Lung (tissue), 12 donors: ENCODE measurements around the gene ETNK2. TPM values are rescaled to one million over a fixed set of nuclear protein-coding genes. Genes with fewer than 3 reads are reported as not detected.
A peak's percentile ranks its signal among the peaks of the same experiment; 100 is the strongest.

Source experiments
- ATAC-seq: fragments of 200-7000 bp; cut with Tn5 transposase; one replicate; pipeline ENCODE4 v1.9.1; 2020; ENCODE audit warnings: moderate number of reproducible peaks; ENCODE audit not compliant: insufficient read depth, low FRiP score
- DNase-seq, 3 donors: peaks; one replicate each; pipeline ENCODE4 v3.0.0-alpha.2; 2013 to 2017
- H3K27ac ChIP-seq, 2 donors: one replicate each; pipeline ENCODE4 v1.5.1; 2013; ENCODE audit warnings: mild to moderate bottlenecking in 2 of 2, moderate library complexity in 2 of 2, control low read depth in 1 of 2, inconsistent platforms in 1 of 2, low read depth in 1 of 2, low read length in 1 of 2
- H3K27me3 ChIP-seq, 3 donors: one replicate each; pipeline ENCODE4 v1.5.1; 2013; ENCODE audit warnings: low read length in 2 of 3; ENCODE audit not compliant: control insufficient read depth in 3 of 3, insufficient read depth in 3 of 3
- H3K36me3 ChIP-seq, 4 donors: one replicate each; pipeline ENCODE4 v1.5.1; 2013; ENCODE audit warnings: low read length in 4 of 4, mild to moderate bottlenecking in 1 of 4, moderate library complexity in 1 of 4; ENCODE audit not compliant: control insufficient read depth in 4 of 4, insufficient read depth in 4 of 4
- H3K4me1 ChIP-seq, 5 donors: one replicate each; pipeline ENCODE4 v1.5.1; 2013; ENCODE audit warnings: low read length in 5 of 5, mild to moderate bottlenecking in 2 of 5, moderate library complexity in 1 of 5; ENCODE audit not compliant: control insufficient read depth in 5 of 5, insufficient read depth in 5 of 5
- H3K4me3 ChIP-seq: one replicate; pipeline ENCODE4 v1.5.1; 2013; ENCODE audit warnings: mild to moderate bottlenecking, control low read depth, moderate library complexity
- H3K9ac ChIP-seq, 2 donors: one replicate each; pipeline ENCODE4 v1.5.1; 2013; ENCODE audit warnings: low read length in 2 of 2, control low read depth in 1 of 2; ENCODE audit not compliant: insufficient read depth in 1 of 2
- H3K9me3 ChIP-seq, 4 donors: one replicate each; pipeline ENCODE4 v1.5.1; 2013; ENCODE audit warnings: low read length in 3 of 4, mild to moderate bottlenecking in 1 of 4, moderate library complexity in 1 of 4; ENCODE audit not compliant: control insufficient read depth in 4 of 4, insufficient read depth in 3 of 4
- WGBS, 2 donors: extraction: QIAGEN DNeasy Blood & Tissue Kit; methylation state at CpG; one replicate each; pipeline ENCODE4 v1.1.7; 2013; 5-methylcytosine and 5-hydroxymethylcytosine counted together
- polyA plus RNA-seq, 2 donors: library from polyadenylated mRNA; stranded (reverse); fragments of 200-250 nt; gene quantifications; one replicate each; pipeline ENCODE4 v1.2.1, GENCODE V29; 2013
- total RNA-seq, 2 donors: library from RNA; depleted of rRNA in 1 of 2; stranded (reverse); fragments of >200 nt in 1 of 2; gene quantifications; one replicate each; pipeline ENCODE4 v1.2.1, GENCODE V29; 2014 to 2021
- TF ChIP-seq, protein P1 (sequence below): IDR thresholded peaks from 2 replicates; pipeline ENCODE4 v1.5.1; 2012; ENCODE audit warnings: mild to moderate bottlenecking; ENCODE audit errors: control extremely low read depth, extremely low read depth
- donor health status: control.
- donor health status: control.
- donor health status: Bipolar disorder and iron deficiency.
- donor health status: healthy.
- donor health status: DM: yes; HTN: yes; CAD: no.

Gene ETNK2
- total and polyA plus RNA-seq, 4 donors = 2.2 to 5.8 (median 3.9) TPM

DNA sequence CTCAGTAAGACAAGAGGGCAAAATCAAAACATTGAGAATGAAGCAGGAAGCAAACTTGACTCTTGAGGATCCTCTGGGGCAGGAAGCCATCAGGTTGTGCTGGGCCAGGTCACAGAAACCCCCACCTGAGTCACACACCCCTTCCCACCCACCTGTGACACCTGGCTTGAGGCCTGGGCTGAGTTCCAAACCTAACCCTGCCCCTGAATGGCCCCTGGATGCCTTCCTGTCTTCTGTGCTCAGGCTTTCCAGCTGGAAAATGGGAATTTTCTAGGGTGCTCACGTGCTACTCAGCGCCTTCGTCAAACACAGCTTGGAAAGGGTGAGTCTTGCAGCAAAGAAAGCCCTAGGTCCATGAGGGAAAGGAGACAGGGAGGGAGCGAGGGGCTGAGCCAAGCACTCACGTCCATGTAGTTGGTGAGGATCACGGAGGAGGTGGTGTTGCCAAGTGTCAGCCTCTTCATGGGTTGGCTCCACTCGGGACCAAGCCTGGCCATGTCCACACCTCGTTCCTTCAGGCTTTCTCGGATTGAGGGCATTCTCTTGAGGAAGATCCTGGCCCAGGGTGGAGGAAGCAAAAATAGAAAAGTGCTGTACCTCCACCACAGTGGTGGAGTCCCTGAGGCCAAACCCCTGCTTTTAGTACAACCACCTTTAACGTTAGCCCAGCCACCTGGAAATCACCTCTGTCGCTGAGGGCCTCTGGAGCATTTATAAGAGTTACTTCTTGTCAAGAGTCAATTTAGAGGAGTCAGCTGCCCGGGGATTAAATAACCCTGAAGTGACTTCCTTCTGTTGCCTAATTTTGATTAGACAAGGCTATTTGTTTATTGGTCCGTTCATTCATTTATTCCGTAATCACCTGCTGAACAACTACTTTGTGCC is 10.0 kb upstream of the ETNK2 start:
- TF ChIP-seq, protein P1, sequence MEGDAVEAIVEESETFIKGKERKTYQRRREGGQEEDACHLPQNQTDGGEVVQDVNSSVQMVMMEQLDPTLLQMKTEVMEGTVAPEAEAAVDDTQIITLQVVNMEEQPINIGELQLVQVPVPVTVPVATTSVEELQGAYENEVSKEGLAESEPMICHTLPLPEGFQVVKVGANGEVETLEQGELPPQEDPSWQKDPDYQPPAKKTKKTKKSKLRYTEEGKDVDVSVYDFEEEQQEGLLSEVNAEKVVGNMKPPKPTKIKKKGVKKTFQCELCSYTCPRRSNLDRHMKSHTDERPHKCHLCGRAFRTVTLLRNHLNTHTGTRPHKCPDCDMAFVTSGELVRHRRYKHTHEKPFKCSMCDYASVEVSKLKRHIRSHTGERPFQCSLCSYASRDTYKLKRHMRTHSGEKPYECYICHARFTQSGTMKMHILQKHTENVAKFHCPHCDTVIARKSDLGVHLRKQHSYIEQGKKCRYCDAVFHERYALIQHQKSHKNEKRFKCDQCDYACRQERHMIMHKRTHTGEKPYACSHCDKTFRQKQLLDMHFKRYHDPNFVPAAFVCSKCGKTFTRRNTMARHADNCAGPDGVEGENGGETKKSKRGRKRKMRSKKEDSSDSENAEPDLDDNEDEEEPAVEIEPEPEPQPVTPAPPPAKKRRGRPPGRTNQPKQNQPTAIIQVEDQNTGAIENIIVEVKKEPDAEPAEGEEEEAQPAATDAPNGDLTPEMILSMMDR = no peak
- Histone ChIP-seq H3K4me3 (no peak overlapping the region), H3K27me3 (peaks cover 0 to 2% (median 0%) of the 10 kb centered on the region in 3 donors), H3K27ac (peak overlapping the region in 1 of 2 donors; percentile 41), H3K9ac (no peak overlapping the region), H3K9me3 (no peaks in the 10 kb centered on the region), H3K4me1 (no peaks in the 10 kb centered on the region), H3K36me3 (no peaks in the 10 kb centered on the region)
- peak; percentile 38 for ATAC-seq
- DNase-seq = no peak
- WGBS, 2 donors = 45 to 65% methylated on average over 14 of the region's 14 CpGs

GRCh38 chr1:204157962-204158361 is 6.1 kb upstream of the ETNK2 start:
- no peaks in the 10 kb centered on the region for H3K36me3 ChIP-seq
- no peak overlapping the region for H3K9ac ChIP-seq
- H3K27me3 ChIP-seq = no peaks in the 10 kb centered on the region
- H3K4me1 ChIP-seq = no peaks in the 10 kb centered on the region
- WGBS, 2 donors = 60% methylated on average over 6 of the region's 6 CpGs
- no peak for DNase-seq
- TF ChIP-seq, protein P1 = no peak
- no peaks in the 10 kb centered on the region for H3K9me3 ChIP-seq
- no peak overlapping the region for H3K4me3 ChIP-seq
- no peak for ATAC-seq
- H3K27ac ChIP-seq = no peak overlapping the region

DNA sequence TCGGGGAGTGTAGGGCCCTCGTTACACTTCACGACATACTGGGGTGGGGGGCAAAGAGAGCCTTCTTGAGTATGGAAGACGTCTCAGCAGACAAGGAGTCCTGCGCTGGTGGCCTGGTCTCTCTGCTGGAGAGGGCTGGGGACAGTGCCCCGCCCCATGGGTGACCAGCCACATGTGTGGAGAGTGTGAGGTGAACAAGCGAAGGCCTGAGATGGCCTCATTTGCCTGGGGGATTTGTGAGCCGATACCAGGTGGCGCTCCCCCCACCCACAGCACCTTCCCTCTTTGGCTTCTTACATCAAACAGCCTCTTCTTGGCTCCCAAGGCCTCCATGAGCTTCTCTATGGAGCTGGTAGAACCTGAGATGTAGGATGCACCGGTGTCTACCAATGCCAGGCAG is 4.0 kb upstream of the ETNK2 start:
- TF ChIP-seq, protein P1 = no peak
- Histone ChIP-seq H3K4me3 (no peak overlapping the region), H3K9me3 (no peaks in the 10 kb centered on the region), H3K9ac (no peak overlapping the region), H3K27me3 (no peaks in the 10 kb centered on the region), H3K27ac (no peak overlapping the region), H3K4me1 (peaks cover 0 to 4% (median 2%) of the 10 kb centered on the region in 5 donors), H3K36me3 (no peaks in the 10 kb centered on the region)
- ATAC-seq = no peak
- DNase-seq = no peak
- 89 to 91% methylated on average over 10 of the region's 10 CpGs for WGBS, 2 donors
